Liver (tissue), 3 donors: ENCODE results near the gene RETSAT.

ENCODE experiments used
- ATF3 ChIP-seq: IDR thresholded peaks from 2 replicates; pipeline ENCODE4 v1.6.1; 2016; ENCODE audit warnings: antibody characterized with exemption
- HNF4G ChIP-seq: IDR thresholded peaks from 2 replicates; pipeline ENCODE4 v1.6.1; 2016; ENCODE audit warnings: antibody characterized with exemption
- JUND ChIP-seq, 2 donors: IDR thresholded peaks; 2 replicates each; pipeline ENCODE4 v1.6.1; 2016; ENCODE audit warnings: antibody characterized with exemption in 2 of 2
- MAX ChIP-seq: IDR thresholded peaks from 2 replicates; pipeline ENCODE4 v1.6.1; 2016; ENCODE audit warnings: antibody characterized with exemption
- NR2F2 ChIP-seq: IDR thresholded peaks from 2 replicates; pipeline ENCODE4 v1.6.1; 2016; ENCODE audit warnings: antibody characterized with exemption
- RAD21 ChIP-seq, 2 donors: IDR thresholded peaks; 2 replicates each; pipeline ENCODE4 v1.6.1; 2016; ENCODE audit warnings: antibody characterized with exemption in 2 of 2, mild to moderate bottlenecking in 2 of 2
- REST ChIP-seq: IDR thresholded peaks from 2 replicates; pipeline ENCODE4 v1.6.1; 2016; ENCODE audit warnings: antibody characterized with exemption, mild to moderate bottlenecking
- SP1 ChIP-seq: IDR thresholded peaks from 2 replicates; pipeline ENCODE4 v1.6.1; 2018; ENCODE audit warnings: antibody characterized with exemption, mild to moderate bottlenecking
- TAF1 ChIP-seq: conservative IDR thresholded peaks from 2 replicates; pipeline ENCODE4 v1.6.1; 2016; ENCODE audit warnings: antibody characterized with exemption, mild to moderate bottlenecking
- YY1 ChIP-seq: IDR thresholded peaks from 2 replicates; pipeline ENCODE4 v1.6.1; 2016; ENCODE audit warnings: antibody characterized with exemption, mild to moderate bottlenecking
- ZBTB33 ChIP-seq: IDR thresholded peaks from 2 replicates; pipeline ENCODE4 v1.6.1; 2016; ENCODE audit warnings: antibody characterized with exemption
- TF ChIP-seq, protein P1 (sequence below): fragments of 150-350 bp; IDR thresholded peaks from 2 replicates; pipeline ENCODE4 v1.5.1; 2017; ENCODE audit warnings: improper control_type of control experiment, low read depth, low read length; ENCODE audit not compliant: missing input control
- donor health status: healthy.
- donor health status: healthy.

GRCh38 chr2:85325466-85325811 lies 28.9 kb downstream of the RETSAT start:
- TF ChIP-seq SP1 (no peak), ZBTB33 (no peak), JUND (IDR thresholded peaks at IDR 0.05) (no peak), MAX (no peak), YY1 (no peak), HNF4G (no peak), RAD21 (IDR thresholded peaks at IDR 0.05) (no peak), ATF3 (no peak), REST (no peak), TAF1 (no peak), NR2F2 (no peak)
- TF ChIP-seq, protein P1, sequence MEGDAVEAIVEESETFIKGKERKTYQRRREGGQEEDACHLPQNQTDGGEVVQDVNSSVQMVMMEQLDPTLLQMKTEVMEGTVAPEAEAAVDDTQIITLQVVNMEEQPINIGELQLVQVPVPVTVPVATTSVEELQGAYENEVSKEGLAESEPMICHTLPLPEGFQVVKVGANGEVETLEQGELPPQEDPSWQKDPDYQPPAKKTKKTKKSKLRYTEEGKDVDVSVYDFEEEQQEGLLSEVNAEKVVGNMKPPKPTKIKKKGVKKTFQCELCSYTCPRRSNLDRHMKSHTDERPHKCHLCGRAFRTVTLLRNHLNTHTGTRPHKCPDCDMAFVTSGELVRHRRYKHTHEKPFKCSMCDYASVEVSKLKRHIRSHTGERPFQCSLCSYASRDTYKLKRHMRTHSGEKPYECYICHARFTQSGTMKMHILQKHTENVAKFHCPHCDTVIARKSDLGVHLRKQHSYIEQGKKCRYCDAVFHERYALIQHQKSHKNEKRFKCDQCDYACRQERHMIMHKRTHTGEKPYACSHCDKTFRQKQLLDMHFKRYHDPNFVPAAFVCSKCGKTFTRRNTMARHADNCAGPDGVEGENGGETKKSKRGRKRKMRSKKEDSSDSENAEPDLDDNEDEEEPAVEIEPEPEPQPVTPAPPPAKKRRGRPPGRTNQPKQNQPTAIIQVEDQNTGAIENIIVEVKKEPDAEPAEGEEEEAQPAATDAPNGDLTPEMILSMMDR = no peak
